ENCODE measurements around the gene PPP6R3.
A peak's percentile ranks its signal among the peaks of the same experiment; 100 is the strongest.
"Not testable (repeated sequence)": the region's sequence is repeated elsewhere in the genome, so short reads cannot be mapped to it uniquely, and the experiment has no call there.

PPP6R3 gene

DNA sequence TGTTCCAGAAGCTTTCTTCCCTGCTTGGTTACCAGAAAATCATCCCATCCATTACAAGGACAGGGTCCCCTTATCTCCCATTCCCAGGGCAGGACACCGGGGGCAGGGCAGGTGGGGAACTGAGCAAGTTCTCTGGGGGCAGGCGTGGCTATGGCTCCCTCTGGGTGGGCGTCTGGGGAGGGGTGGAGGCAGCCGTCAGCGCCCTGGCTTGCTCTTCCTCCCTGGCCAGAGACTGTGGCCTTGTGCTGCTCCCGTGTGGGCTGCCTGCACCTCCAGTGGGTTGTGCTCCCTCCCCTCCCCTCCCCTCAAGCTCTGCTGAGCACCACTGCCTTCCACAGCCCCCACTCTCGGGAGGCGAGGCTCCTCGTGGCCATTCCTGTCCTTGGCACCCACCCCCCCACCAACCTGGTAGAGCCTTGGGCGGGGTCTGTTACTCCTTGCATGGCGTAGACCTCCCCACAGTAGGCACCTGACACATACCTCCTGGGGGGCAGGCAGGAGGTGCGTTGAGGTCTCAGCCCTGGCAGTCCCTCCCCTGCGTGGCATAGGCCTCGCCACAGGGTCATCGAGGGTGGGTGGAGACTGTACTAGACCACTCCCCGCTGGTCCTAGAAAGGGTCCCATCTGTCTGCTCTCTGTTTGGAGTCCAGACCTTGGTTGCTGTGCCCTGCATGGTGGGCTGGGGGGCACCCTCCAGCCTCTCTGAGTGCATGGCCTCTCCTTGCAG lies 24.2 kb upstream of the PPP6R3 start:
- DNase-seq (ENCODE audit: low read depth), result no peak

GRCh38 chr11:68436985-68437926 lies 23.3 kb upstream of the PPP6R3 start:
- DNase-seq (ENCODE audit: low read depth), result no peak

GRCh38 chr11:68437927-68438657 lies 22.5 kb upstream of the PPP6R3 start:
- DNase-seq (ENCODE audit: low read depth), result no peak

DNA sequence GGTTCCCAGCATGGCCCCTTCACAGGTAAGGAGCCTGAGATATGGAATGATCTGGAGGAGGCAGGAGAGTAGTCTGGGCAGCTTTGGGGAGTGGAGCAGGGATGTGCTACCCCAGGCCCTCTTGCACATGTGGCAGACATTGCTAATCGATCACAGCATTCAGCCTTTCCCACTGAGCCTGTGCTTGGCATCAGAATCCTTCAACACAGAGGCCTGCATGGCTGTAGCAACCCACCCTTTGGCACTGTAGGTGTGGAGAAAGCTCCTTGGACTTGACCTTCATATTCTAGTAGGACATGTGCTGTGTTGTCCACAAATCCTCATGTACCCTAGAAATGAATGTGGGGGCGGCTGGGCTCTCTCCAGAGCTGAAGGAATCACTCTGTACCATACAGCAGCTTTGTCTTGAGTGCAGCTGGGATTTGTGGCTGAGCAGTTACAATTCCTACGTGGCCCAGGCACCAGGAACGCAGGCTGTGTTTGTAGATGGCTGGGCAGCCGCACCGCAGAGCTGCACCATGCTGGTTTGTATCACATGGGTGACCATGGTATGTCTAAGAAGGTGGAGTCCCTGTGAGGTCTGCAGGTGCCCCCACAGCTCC lies 21.8 kb upstream of the PPP6R3 start:
- DNase-seq (ENCODE audit: low read depth), result no peak

- no peak for DNase-seq (ENCODE audit: low read depth)
These were observed 21.0 kb upstream of the PPP6R3 start for GRCh38 chr11:68439355-68440065.

DNA sequence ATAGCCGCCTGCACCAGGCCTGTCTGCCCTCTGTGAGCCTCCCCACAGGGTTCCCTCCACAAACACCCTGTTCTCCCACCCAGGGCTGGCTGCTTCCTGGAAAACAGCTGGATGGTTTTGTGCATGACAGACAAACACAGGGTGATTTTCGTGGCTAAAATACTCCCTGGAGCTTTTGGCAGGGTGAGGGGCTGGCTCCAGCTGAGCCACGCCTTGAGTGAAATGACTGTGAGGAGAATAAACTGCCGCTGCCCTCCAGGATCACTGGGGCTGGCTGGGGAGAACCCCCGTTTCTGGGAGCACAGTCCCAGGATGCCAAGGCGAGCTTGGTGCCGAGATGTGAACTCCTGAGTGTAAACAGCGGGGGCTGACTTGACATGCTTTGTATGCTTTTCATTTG lies 20.3 kb upstream of the PPP6R3 start:
- no peak for DNase-seq (ENCODE audit: low read depth)

- DNase-seq (ENCODE audit: low read depth), result peak; percentile 21
These were observed 18.9 kb upstream of the PPP6R3 start for GRCh38 chr11:68441466-68442230.

GRCh38 chr11:68442433-68442832 lies 18.1 kb upstream of the PPP6R3 start:
- DNase-seq (ENCODE audit: low read depth), result no peak

DNA sequence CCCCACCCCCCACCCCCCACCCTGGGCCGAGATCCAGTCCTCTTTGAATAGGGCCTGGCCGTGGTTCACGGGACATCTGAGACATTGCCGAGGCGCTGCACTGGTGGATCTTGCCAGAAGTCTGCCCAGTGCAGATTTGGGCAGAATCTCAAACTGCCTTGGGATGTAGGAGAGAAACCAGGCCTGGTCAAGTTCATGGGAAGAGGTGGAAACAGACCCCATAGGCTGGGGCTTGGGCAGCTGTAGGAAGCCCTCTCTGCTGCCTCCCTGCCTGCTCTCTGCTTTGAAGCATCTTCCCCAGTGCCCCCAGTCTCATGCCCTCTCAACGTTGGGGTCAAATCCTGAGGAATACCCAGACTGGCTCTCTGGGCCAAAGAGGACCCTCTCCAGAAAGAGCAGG lies 16.0 kb upstream of the PPP6R3 start:
- no peak for DNase-seq (ENCODE audit: low read depth)

DNA sequence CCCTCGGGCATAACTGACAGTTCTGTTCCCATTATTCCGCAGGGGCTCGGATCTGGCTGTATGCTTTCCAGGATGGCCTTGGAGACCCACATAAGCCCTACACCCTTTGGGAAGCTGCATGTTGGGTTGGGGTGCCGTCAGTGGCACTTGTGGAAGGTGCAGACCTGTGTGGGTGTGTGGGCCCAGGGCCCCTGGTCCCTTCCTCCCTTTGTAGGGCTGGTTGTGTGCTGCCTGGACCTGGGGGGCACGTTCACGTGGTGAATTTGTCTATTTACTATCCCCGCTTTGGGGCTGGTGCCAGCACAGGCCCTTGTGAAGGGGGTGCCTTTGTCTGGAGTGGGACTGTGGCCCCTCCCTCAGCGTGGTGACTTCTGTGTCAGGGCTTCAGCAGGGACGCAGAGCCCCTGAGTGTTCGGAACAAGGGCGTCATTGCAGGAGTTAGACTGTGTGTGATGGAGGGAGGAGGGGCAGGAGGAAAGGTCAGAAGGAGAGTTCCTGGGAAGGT lies 15.0 kb upstream of the PPP6R3 start:
- no peak for DNase-seq (ENCODE audit: low read depth)

GRCh38 chr11:68446046-68446725 lies 14.4 kb upstream of the PPP6R3 start:
- no peak for DNase-seq (ENCODE audit: low read depth)

DNA sequence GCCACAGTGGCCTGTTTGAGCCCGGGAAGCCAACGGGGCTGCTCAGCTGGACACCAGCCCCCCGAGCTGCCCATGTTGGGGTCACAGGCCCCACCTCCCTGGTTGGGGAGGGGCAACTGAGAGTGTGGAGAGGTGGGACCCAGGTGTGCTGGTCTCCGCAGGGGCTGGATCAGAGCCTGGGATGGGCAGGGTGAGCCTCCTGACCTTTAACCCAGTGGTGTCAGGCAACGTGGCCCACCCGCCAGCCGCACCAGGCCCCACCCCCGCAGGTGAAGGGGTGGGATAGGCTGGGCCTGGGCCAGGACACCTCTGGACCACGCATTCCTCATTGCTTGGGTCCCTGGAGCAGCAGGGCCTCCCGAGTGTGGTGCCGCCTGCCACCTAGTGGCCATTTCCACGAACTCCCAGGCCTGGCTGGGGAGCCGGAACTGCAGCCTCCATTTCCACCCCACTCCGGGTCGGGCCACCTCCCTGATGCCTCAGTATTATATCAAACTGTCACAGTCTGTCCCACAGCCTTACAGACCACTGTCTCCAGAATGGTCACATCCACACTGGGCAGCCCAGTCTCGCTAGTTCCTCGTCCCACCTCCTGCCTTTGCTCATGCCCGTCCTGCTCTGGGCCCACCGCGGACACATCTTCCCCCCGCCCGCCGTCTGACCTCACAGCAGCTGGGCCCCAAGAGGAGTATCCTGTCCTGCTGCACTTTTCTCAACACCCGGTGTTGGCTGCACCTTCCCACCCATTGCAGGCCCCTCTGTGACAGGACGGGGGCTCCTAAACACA lies 13.3 kb upstream of the PPP6R3 start:
- DNase-seq (ENCODE audit: low read depth), result peak; percentile 47

DNA sequence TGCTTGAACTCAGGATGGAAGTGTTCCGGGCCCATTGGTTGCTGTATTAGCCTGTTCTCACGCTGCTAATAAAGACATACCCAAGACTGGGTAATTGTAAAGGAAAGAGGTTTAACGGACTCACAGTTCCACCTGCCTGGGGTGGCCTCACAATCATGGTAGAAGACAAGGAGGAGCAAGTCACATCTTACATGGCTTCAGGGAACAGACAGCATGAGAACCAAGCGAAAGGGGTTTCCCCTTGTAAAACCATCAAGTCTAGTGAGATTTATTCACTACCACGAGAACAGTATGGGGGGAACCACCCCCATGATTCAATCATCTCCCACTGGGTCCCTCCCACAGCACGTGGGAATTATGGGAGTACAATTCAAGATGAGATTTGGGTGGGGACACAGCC lies 12.6 kb upstream of the PPP6R3 start:
- DNase-seq (ENCODE audit: low read depth), result not testable (repeated sequence)

DNA sequence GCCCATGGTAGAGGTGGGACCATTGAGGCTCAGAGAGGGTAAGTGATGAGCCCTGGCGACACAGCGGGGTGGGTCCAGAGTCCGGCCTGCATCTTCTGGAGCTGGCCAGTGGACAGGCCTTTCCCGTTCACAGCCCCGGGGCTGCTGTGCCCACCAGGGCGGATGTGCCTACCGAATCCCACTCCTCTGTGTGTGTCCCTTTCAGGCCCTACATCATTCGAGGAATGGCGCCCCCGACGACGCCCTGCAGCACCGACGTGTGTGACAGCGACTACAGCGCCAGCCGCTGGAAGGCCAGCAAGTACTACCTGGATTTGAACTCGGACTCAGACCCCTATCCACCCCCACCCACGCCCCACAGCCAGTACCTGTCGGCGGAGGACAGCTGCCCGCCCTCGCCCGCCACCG lies 11.9 kb upstream of the PPP6R3 start:
- no peak for DNase-seq (ENCODE audit: low read depth)

DNA sequence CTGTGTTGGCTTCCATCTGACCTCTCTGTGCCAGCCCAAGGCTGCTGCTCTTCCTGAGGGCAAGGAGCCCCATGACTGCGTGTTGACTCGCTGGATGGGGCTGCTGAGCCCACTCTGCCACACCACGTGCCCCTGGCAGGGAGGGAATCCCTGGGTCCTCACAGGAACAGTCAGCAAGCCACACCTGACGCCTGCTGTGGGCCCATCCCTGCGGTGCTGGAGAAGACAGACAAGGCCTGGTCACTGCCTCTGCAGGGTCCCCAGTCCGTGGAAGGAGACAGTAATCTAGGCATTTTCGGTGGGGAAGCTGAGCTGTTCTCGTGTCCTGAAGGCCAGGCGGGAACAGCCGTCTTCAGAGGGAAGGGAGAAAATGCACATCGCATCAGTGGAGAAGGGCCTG lies 10.6 kb upstream of the PPP6R3 start:
- DNase-seq (ENCODE audit: low read depth), result no peak

DNA sequence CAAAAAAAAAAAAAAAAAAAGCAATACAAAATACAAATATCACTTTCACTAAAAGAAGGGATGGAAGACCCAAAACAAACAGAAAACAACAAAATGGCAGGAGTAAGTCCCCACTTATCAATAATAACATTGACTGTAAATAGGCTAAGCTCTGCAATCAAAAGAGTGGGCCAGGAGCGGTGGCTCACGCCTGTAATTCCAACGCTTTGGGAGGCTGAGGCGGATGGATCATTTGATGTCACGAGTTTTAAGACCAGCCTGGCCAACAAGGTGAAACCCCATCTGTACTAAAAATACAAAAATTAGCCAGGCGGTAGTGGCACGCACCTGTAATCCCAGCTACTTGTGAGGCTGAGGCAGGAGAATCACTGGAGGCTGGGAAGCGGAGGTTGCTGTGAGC lies 9.8 kb upstream of the PPP6R3 start:
- DNase-seq (ENCODE audit: low read depth), result no peak

DNA sequence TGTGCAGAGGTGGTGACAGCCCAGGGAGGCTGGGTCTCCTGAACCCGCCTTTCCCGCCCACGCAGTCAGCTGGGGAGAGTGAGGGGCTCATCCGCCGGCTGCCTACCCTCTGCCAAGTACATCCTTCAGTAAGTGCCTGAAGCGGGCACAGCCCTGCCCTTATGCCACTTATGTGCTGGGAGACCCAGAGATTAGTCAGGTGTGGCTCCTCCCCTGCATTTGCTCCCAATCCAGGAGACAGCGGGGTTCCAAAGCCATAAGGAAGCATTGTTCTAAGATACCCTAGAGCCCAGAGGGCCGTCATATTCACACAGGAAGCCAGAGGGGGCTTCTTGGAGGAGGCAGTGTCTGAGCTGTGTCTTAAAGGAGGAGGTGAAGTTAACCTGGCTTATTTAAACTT lies 5.8 kb upstream of the PPP6R3 start:
- DNase-seq (ENCODE audit: low read depth), result no peak

- no peak for DNase-seq (ENCODE audit: low read depth)
These were observed 5.1 kb upstream of the PPP6R3 start for GRCh38 chr11:68455485-68455884.

- no peak for DNase-seq (ENCODE audit: low read depth)
These were observed 3.2 kb upstream of the PPP6R3 start for GRCh38 chr11:68457216-68457897.
